GM21360 (cell line): ENCODE data around the gene WNT7B.

Experiments used
- ATAC-seq: cut with Tn5 transposase; IDR thresholded peaks from one replicate; pipeline ENCODE4 v1.9.1; 2021; ENCODE audit warnings: mild to moderate bottlenecking, moderate library complexity; ENCODE audit not compliant: unreplicated experiment

WNT7B gene

DNA sequence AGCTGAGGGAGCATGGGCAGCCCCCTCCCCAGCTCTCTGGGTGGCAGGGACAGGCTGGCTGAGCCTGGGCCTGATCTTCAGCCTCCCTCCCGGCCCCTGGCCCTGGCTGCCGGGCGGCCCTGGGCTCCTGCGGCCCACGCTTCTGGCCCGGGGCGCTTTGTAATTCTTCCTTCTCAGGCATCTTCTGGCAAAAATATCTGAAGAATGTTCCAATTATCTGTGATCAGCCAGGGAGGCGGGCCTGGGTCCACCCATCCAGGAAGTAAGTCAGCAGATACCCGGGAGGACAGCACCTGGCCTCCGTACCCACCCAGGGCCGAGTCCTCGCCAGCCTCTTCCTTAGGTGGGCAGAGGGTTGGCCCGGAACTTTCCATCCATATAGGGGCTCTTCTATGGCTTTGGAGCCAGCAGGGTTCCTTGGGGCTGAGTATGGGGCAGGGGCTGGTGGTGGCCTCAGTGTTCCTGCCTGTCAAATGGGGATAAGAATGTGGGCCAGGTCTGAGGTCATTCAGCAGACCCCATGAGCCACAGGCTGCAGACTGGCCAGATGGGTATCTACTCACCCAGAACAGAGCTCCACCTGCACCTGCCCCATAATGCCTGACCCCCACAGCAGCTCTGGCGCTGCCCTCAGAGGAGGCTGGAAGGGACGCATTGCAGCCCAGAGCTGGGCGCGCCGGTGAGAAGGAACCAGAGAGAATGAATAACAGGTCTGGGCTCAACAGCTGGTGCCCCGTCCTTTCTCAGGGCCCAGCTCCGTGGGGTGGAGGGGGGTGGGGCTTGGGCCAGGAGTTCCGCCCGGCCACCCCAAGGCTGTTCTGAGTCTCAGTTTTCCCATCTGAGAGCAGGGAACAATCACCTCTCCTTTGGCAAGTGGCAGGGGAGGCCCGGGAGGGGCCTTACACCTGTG is 16.2 kb downstream of the WNT7B start:
- ATAC-seq = no peak

DNA sequence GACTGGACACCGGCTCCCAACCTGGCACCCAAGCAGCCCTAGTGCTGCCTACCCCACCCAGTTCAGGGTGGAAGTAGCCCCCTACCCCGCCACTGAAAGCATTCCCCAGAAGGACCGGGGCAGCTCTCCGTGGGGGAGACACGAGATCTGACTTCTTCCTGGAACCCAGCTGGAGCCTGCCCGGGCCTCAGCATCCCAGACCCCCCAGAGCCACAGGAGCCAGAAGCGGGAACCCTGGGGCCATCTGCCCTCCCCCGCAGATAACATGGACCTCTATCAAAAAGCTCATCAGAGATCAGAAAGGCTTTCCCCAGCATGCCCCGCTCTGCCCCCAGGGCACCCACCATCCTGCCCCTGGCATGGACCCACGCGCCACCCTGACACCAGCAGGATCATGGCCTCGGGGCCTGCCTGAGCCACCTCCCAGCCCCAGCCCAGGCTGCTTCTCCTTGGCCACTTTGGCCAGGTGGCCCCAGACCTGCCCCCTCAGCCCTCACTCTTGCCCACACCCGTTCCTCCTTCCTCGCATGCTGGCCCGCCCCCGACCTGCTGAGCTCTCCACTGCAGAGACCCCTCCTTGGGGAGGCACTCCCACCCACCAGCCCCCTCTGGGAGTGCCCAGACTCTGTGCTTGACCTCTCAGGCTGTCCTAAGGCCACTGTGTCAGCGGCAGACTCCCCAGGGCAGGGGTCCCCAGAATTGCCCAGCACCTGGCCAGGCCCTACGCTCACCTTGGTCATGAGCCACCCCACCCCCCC is 17.1 kb downstream of the WNT7B start:
- ATAC-seq = no peak

DNA sequence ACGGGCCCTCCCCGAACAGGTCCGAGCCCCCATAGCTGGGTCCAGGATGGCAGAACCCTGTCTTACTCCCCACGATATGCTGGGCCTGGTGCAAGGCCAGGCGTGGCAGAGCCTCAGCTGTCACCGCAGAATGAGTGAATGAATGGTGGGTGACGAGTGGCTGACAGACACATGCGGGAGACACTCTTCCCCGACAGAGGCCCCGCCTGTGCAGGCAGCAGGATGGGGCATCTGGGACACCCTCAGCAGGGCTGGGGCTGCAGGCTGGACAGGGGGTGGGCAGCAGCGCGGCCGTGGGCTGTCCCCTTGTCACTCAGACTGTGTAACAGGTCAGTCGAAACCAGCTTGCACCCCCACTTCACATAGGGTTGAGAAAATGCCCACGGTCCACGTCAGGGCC is 18.0 kb downstream of the WNT7B start:
- ATAC-seq = no peak

DNA sequence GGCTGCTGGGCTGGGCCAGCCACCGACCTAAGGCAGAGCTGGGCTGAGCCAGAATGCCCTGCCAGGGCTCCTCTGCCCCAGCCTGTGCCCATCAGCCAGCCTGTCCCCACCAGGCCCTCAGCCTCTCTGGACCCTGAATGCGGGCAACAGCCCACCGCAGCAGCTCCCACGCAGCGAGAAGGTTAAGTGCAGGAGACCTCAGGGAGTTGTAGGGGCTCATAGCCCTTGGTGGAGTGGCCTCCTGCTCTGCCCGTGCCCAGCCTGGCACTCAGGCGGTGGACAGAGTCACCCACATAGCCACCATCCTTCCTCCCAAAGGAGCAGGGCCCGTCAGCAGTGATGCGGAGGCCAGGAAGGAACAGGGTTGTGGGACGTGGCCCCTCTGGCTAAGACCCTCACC is 19.1 kb downstream of the WNT7B start:
- no peak for ATAC-seq

DNA sequence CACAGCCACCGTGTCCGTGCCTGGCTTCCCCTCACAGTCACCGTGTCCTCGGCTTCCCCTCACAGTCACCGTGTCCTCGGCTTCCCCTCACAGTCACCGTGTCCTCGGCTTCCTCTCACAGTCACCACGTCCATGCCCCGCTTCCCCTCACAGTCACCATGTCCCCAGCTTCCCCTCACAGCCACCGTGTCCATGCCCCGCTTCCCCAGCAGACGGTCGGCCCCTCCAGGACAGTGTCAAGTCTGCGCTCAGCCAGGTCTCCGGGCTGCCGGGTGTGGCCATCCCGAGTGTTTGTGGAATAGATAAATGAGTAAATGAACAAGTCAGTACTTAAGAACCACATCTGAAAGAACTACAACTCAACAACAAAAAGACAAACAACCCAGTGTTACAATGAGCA is 23.8 kb downstream of the WNT7B start:
- ATAC-seq = no peak

DNA sequence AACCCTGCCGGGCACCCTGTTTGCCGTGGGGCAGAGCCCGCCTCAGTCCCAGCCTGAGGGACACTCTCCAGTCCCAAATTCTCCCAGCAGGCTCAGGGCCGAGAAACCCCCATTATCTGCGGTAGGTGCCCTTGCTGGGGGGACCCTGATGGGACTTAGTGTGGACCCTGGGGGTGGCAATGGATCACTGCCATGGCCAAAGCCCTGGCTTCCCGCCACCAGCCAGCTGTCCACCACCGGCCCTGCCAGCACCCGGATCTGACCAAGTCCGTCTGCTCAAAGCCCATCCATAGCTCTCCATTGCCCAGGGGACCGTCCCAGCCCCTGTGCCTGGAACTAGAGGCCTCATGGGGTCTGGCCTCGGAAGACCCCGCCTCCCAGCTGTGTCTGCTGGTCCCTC is 24.4 kb downstream of the WNT7B start:
- ATAC-seq = no peak

DNA sequence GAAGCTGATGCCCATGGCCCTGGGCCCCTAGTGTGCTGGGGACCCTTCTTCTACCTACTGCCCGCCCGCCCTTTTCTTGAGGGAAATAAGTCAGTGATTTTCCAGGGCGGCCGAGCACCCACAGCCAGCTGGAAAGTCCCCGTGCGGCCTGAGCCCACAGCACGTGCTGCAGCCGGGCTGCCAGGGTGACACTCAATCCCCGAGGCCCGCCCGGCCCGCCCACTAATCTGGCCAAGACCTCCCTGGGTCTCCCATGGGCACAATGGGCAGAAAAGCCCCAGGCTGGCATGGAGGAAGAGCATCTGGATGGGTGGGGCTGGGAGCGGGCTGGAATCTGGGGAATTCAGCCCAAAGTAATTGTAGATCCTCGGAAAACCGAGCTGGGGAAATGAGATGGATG is 24.8 kb downstream of the WNT7B start:
- no peak for ATAC-seq

DNA sequence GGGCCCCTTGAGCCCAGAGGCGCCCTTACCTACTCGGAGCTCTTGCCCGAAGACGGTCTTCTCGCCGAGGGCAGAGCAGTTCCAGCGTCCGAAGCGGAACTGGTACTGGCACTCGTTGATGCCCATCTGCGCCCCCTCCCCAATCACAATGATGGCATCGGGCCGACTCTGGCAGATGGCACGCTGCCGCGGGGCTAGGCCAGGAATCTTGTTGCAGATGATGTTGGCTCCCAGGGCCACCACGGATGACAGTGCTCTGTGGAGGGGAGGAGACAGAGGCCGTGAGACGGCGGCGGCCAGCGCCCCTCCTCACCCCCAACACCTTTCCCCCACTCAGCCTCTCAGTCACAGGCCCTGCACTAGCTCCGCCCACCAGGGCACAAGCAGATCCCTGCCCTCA is 27.1 kb downstream of the WNT7B start:
- ATAC-seq = no peak

DNA sequence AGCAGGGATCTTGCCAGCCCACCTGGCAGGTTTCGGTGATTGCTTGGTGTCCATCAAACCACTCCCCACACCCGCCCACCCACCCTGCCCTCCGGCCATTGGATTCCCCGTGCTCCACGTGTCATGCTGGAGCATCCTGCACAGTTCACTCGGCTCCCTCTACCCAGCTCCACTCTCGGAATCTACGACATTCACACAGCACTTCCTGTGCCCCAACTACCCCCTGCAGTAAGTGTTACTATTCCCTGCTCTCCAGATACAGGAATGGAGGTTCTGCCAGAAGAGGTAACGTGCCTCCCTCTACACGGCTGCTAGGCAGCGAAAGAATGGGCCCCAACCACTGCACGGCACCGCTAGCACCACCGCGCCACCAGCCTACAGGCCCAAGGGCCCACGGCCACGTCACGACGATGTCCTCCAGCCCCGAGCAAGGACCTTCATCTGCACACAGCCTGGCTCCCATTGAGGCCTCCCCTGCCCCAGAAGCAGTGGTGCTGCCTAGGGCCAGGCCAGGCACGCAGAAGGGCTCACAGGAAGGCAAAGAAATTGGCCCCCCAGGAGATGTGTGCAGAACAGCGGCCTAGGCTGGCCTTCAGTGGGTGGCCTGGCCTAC is 27.6 kb downstream of the WNT7B start:
- ATAC-seq = no peak

DNA sequence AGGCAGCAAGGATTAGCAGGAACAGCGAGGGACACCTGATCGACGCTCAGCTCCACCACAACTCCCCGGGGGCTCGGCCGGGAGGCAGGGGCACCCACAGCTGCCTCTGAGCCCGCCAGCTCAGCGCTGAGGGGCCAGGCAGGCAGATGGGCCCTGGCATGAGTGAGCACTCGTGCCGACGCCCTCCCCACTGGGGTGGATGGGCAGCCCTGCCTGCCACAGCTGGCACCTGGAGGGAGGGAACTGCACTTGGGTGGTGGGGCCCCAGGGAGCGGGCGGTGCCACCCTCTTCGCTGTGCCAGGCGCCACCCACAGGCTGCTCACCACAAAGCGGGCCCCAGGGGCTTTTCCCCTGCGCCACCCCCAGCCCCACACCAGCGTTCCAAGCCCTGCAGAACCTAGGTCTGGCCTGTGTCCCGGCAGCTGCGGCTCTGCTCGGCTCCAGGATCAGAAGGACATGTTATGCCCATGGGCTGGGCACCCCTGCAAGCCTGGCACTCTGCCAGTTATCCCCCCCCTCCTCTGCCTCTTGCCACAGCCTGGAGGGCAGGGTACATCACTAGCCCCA is 28.8 kb downstream of the WNT7B start:
- ATAC-seq = no peak

DNA sequence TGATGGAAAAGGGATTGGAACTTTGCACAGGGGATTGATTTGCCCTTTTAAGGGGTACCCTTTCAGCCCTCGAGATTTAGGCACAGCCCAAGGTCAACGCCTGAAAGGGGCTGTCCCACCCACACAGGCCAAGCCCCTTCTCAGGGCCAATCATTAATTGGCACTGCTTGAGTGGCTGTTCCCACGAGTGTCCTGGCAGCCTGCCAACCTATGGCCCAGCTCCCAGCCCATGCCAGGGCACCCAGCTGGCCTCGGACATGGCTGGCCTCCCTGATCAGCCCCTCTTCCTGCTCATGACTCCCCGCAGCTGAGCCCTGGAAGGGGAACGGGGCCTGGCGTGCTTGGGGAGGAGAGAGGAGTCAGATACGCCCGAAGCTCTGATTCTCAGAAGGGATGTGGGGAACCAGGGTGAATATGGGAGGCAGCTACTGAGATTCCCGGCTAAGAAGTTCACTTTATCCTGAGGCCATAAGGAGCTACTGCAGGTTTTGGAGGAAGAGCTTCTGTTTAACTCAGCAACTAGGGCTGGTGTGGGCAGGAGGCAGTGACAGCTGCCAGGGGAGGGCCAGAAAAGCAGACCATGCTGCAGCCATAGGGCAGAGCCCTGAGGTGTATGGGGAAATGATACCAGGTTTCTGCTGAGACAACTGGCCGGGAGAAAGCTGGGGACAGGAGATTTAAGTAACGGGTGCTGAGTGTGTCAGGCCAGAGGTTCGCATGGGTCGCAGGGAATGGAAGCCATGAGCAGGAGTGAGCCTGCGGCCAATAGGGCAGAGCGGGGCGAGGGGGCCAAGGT is 30.0 kb downstream of the WNT7B start:
- no peak for ATAC-seq

DNA sequence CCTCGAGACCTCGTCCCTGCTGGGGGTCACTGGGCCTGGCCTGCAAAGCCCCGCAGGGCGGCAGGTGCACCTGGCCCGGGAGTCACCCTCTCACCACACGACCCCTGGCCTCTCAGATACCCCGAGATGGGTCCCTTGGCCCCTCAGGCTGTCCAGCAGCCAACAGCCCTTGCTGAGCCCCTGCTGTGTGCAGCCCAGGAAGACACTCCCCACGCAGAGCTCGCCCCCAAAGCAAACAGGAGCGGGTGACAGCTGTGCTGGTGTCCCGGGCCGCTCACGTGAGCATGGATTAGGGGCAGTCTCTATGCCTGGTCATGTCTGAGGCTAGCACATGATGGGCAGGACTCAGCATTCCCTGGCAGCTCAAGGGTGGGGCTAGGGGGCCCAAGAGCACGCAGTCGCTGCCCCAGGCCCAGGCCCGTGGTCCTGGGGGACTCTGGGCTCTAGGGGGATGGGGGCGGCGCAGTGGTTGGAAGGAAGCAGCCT is 31.3 kb downstream of the WNT7B start:
- ATAC-seq = no peak

DNA sequence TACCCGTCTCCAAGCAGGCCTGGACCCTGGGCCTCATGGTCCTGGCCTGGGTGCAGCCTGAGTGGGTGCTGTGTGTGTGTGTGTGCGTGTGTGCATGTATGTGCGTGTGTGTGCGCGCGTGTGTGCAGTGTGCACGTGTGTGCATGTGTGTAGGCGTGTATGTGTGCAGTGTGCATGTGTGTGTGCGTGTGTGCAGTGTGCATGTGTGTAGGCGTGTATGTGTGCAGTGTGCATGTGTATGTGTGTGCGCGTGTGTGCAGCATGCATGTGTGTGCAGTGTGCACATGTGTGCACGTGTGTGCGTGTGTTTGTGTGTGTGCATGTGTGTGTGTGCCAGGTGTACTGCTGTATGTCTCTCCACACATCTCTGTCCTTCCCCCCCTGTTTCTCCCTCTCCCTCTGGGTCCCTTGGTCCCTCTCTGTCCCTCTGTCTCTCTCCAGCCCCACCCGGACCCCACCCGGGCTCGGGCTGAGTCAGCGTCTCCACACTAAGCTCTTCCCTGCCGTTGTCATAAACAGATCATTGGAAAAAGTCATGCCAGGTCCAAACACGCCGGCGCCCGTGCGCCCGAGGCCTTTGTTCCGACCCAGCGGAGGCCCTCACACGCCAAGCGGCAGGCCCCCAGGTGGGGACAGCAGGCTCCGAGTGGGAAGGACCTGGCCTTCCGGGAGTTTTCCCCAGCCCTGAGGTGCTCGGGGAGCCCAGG is 34.0 kb downstream of the WNT7B start:
- ATAC-seq = no peak

DNA sequence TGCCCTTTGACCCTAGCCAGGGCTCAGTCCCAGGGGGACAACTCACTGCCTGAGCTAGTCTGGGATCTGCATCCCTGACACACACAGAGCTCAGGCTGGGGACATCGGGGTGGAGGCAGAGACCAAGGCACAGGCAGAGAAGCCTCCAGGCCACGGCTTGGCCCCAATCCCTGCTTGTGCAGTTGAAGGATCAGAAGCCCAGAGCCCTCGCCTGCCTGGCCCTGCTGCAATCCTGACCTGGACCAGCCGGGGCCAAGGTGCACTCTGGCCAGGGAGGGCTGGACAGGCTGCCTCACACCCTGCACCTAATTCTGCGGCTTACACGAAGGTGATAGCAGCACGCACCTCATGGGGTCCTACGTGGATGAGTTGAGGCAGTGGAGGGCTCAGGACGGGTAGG is 34.6 kb downstream of the WNT7B start:
- ATAC-seq = no peak

DNA sequence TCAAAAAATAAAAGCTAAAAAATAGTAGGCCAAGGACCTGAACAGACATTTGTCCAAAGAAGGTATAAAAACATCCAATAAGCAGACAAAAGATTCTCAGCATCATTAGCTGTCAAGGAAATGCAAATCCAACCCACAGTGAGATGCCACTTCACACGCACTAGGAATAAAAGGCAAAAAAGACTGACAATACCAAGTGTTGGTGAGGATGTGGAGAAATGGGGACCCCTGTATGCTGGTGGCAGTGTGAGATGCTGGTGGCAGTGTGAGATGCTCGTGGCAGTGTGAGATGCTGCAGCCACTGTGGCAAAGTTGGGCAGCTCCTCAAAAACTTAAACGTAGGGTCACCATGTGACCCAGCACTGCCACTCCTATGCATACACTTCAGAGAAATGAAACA is 38.0 kb downstream of the WNT7B start:
- no peak for ATAC-seq

DNA sequence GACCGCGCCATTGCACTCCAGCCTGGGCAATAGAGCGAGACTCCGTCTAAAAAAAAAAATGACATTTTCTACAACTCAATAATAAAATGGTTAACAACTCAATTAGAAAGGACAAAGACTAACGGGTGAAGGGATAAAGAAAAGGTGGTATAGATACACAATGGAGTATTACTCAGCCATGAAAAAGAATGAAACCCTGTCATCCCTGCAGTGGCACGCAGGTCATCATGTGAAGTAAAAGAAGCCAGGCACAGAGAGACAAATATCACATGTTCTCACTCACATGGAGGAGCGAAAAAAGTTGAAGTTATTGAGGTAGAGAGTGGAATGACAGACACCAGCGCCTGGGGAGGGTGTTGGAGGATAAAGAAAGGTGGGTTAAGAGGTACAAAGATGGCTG is 39.0 kb downstream of the WNT7B start:
- no peak for ATAC-seq

DNA sequence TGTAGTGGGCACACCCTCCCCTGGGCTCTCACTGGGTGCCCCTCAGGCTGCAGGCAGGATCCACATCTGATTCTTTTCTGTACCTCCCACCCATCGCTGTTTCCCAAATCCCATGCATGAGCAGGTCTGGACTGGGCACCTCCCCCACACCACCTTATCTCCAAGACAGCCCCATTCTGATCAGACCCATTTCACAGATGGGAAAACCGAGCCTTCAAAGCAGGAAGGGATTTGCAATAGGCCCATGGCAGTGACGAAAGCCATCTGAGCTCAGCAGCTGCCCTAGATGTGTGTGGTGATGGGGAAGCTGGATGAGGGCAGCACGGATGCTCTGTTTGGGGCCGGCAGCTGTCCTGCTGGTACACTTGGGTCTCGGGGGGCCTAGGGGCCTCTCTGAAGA is 41.4 kb downstream of the WNT7B start:
- ATAC-seq = no peak

DNA sequence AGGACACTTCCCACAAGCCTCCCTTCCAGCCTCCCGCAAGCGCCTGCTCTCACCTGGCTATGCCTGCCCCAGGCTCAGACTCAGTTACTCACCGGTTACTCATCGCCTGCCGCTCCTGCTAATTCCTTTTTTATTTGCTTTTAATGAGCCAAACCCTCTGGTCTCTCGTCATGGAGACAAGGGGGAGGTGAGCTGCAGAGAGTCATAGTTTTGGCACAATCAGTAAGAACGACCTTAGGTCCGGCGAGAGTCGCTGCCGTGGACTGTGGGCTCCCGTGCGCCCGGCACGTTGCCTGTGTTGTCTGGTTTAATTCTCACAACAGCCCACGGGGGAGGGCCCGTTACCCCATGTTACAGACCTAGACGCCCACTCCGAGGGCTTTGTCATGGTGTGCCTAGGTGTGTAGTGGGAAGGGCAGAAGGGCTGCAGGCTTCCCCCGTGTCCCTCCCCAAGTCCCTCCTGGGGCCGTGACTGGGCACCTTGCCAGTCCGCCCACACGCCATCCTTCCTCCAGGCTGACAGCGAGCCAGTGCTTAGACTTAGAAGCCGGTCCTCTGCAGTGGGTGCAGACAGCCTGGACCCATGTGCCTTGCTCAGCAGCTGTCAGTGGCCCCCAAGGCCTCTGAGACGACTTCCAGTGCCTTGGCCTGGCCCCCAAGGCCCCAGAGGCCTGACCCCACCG is 42.2 kb downstream of the WNT7B start:
- no peak for ATAC-seq

DNA sequence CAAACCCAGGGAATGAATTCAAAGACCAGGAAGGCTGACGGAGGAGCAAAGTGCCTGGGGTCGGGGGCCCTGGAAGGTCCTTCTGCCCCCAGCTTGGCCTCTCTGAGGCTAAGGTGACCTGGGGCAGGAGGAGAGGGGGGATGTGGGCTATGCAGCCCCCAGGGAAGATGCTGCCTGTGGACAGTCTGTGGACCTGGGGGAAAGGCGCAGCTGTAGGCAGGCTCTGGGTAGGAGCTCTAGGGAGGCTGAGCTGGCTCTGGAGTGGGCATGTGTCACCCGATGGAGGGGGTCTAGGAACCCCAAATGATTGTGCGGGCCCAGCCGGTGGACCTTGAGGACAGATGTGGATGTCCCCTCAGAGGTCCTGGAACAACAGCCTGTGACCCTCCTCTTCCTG is 42.8 kb downstream of the WNT7B start:
- ATAC-seq = no peak
